Endothelial cell of umbilical vein (primary cell): ENCODE measurements around the gene INPP5E.

ENCODE experiments used
- EZH2 ChIP-seq: IDR thresholded peaks from 2 replicates; pipeline ENCODE4 v1.6.1; 2012; ENCODE audit warnings: borderline replicate concordance, low read depth, mild to moderate bottlenecking, moderate library complexity, low read length, inconsistent platforms; ENCODE audit not compliant: severe bottlenecking
- FOS ChIP-seq: IDR thresholded peaks from 2 replicates; pipeline ENCODE4 v1.6.1; 2011; ENCODE audit warnings: mild to moderate bottlenecking, low read length, moderate library complexity, borderline replicate concordance; ENCODE audit not compliant: insufficient read depth
- JUN ChIP-seq: IDR thresholded peaks from 2 replicates; pipeline ENCODE4 v1.6.1; 2011; ENCODE audit warnings: borderline replicate concordance, low read depth; ENCODE audit not compliant: insufficient read length, insufficient read depth
- POLR2A ChIP-seq: IDR thresholded peaks from 2 replicates; pipeline ENCODE4 v1.6.1; 2012; ENCODE audit warnings: low read depth, mild to moderate bottlenecking, control low read depth, low read length
- POLR2AphosphoS5 ChIP-seq: IDR thresholded peaks from 2 replicates; pipeline ENCODE4 v1.6.1; 2012; ENCODE audit warnings: low read depth, mild to moderate bottlenecking, control low read depth, low read length, moderate library complexity; ENCODE audit not compliant: insufficient read depth
- TF ChIP-seq, protein P1 (sequence below), 2 donors: IDR thresholded peaks; 1 replicate in 1 of 2; 2 replicates in 1 of 2; pipeline ENCODE4 v1.5.1; 2011; ENCODE audit warnings: low read length in 2 of 2, mild to moderate bottlenecking in 2 of 2, moderate library complexity in 2 of 2, control low read depth in 1 of 2, inconsistent platforms in 1 of 2, low read depth in 1 of 2; ENCODE audit not compliant: insufficient read depth in 1 of 2; ENCODE audit errors: extremely low read depth in 1 of 2

- no peak for TF ChIP-seq POLR2A
- TF ChIP-seq EZH2 = no peak
- TF ChIP-seq, protein P1, sequence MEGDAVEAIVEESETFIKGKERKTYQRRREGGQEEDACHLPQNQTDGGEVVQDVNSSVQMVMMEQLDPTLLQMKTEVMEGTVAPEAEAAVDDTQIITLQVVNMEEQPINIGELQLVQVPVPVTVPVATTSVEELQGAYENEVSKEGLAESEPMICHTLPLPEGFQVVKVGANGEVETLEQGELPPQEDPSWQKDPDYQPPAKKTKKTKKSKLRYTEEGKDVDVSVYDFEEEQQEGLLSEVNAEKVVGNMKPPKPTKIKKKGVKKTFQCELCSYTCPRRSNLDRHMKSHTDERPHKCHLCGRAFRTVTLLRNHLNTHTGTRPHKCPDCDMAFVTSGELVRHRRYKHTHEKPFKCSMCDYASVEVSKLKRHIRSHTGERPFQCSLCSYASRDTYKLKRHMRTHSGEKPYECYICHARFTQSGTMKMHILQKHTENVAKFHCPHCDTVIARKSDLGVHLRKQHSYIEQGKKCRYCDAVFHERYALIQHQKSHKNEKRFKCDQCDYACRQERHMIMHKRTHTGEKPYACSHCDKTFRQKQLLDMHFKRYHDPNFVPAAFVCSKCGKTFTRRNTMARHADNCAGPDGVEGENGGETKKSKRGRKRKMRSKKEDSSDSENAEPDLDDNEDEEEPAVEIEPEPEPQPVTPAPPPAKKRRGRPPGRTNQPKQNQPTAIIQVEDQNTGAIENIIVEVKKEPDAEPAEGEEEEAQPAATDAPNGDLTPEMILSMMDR (IDR thresholded peaks at IDR 0.05; ENCODE audit: extremely low read depth in 1 of 2, insufficient read depth in 1 of 2, low read depth in 1 of 2, low read length in 2 of 2) = no peak
- no peak for TF ChIP-seq JUN
- no peak for TF ChIP-seq POLR2AphosphoS5
- TF ChIP-seq FOS = no peak
Observed at GRCh38 chr9:136389396-136389795, 50.2 kb downstream of the INPP5E start.
